Central memory CD4-positive, alpha-beta T cell (primary cell): ENCODE data around the gene USP35.
A peak's percentile ranks its signal among the peaks of the same experiment; 100 is the strongest.

Experiments
- DNase-seq: peaks from one replicate; pipeline ENCODE4 v3.0.0; 2022

Gene USP35

DNA sequence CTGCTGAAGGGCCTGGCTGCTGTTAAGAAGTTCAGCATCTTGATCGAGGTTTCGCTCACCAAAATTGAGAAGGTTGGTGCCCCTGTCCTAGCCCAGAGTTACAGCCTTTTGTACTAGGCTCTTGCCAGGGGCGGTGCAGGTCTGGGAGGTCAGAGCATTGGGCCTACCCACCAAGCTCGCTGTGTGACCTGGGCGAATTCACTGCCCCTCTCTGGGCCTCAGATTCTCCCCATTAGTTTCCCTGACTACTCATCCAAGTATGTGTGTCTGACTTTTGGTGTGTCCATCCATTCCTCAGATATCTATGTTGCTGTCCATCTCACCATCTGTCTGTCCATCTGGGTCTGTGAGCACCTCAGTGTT lies 10.9 kb downstream of the USP35 start:
- DNase-seq = no peak

DNA sequence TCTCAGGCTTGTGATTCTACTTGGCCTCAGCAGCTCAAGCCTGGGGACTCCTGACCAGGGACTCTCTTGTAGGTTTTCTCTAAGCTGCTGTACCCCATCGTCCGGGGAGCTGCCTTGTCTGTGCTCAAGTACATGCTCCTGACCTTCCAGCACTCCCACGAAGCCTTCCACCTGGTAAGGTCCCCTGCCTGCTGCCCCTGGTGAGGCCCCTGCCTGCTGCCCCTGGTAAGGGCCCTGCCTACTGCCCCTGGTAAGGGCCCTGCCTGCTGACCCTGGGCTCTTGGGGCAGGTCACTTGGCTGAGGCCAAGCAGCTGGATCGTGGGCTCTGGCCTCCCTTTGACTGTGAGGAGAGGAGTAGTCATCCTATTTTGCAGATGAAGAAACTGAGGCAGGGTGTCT lies 11.3 kb downstream of the USP35 start:
- no peak for DNase-seq

DNA sequence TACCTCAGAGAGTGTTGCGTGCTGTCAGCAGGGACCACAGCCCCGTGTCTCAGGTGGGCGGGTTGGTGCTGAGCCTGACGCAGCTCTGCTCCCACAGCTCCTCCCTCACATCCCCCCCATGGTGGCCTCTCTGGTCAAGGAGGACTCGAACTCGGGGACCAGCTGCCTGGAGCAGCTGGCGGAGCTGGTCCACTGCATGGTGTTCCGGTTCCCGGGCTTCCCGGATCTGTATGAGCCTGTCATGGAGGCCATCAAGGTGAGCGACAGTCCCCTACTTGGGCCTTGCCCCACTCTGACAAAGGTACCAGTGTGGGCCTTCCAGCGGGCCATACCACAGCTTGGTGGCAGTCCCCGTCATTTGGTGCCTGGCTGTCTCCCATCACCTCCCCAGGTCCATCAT lies 11.8 kb downstream of the USP35 start:
- DNase-seq = no peak

DNA sequence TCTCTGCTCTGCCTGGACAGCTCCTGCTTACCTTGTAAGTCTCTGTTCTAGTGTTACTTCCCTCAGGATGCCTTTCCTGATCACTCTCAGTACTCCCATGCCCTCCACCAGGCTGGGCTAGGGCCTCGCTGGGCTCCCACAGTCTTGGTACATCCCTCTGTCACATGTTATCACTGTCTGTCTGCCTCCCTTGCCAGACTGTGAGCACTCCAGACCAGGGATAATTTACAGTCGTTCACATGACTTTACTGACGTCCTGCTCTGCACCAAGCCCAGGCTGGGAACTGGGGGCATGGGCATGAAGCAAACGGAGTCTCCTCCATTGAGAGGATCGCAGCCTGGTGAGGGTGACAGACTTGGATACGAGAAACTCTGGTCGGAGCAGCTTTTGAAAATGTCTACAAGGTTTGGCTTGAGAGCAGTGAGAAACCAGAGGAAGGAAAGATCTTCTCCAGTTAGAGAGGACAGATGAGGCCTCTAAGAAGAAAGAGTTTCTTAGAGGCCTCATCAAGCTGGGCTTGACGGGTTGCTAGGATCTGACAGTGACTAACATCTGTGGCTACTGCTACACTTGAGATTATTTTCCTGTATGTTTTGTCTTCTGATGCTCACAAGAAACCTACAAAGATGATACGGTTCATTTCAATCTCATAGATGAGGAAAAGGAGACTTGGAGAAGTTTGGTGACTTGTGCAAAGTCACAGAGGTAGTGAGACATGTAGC lies 12.5 kb downstream of the USP35 start:
- DNase-seq = no peak

DNA sequence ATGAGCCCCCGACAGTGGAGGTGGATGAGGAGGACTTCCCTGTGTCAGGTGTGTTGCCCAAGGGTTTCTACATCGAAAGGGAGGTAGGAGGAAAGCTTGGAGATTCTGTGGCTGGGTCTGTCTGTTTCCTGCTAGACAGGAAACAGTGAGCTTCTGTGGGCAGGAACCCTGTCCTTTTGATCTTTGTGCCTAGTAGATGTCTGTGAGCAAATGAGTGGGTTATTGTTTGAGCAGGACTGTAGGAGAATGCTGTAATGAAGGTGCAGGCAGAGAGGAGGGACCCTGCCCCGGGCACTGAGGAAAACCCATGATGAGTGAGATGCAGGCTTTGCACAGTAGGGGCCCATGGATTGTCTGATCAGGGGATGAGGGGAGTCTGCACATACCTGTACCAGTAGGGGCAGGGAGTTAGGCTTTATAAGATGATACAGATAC lies 14.0 kb downstream of the USP35 start:
- peak; percentile 87 for DNase-seq

DNA sequence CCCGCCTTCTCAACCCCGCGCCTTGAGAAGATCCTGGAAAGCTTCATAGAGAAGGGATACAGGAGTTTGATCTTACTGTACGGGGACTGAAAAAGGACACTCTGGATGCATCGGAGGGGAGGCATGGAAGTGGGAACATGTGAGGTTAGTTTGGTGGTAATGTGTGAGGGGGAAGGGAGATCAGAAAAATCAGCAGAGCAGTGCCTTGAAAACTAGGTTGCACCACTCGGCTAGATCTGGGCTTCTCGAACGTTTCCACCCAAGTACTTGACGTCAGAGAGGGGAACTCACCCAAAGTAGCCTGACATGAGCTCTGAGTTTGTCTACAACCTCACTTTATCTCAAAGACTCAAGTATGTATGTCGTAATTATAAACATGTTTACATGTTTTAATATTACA lies 14.5 kb downstream of the USP35 start:
- DNase-seq = peak; percentile 86

DNA sequence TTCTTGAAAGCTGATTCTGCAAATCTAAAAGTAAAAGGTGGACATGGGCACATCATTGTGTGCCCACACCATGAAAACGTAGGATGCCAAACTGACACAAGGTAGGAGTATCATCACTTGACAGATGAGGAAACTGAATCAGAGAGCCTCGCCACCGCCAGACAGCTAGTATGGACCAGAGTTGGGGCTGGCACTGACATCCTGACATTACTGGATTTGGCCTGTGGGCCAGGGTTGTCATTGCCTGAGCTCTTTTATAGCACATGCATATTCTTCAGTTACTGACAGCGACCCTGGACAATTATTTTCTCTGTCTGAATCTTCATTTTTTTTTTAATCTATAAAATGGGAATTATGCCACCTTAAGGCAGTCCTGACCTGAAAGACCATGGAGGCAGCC lies 16.5 kb downstream of the USP35 start:
- no peak for DNase-seq

DNA sequence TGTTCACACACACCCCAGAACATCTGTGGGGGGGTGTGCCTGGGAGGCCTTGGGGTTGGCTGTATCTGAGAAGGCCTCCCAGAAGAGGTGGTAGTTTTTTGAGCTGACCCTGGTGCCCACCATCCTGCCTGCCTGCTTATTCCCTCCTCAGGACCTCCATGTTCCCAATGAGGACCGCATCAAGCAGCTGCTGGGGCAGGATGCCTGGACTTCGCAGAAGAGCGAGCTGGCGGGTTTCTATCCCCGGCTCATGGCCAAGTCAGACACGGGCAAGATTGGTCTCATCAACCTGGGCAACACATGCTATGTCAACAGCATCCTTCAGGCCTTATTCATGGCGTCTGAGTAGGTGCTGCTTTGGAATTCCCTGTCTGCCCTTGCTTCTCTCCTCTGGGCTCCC lies 17.0 kb downstream of the USP35 start:
- DNase-seq = no peak

DNA sequence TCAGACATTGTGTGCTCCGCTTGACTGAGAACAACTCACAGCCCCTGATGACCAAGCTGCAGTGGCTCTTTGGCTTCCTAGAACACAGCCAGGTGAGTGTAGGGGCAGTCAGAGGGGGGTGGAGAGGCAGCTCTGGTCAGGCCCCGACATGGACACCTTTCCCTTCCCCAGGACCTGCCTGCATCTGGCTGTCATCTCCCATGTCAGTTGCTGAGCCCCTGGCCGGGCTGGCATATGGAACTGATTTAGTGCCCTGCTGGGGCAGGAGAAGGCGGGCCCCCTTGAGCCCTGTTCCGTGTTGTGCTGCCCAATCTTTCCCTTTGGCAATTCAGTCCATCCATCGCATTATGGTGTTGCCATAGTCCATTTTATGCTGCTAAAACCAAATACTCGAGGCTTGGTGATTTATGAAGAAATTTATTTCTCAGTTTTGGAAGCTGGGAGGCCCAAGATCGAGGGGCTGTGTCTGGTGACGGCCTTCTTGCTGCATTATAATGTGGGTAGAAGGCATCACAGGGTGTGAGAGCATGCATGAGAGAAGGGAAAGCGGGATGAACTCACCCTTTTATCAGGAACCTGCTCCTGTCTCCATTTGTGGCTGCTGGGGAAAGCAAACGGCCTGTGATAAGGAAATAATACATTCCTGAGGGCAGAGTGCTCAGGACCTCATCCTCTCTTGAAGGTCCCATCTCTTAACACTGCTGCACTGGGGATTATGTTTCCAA lies 19.0 kb downstream of the USP35 start:
- DNase-seq = no peak

DNA sequence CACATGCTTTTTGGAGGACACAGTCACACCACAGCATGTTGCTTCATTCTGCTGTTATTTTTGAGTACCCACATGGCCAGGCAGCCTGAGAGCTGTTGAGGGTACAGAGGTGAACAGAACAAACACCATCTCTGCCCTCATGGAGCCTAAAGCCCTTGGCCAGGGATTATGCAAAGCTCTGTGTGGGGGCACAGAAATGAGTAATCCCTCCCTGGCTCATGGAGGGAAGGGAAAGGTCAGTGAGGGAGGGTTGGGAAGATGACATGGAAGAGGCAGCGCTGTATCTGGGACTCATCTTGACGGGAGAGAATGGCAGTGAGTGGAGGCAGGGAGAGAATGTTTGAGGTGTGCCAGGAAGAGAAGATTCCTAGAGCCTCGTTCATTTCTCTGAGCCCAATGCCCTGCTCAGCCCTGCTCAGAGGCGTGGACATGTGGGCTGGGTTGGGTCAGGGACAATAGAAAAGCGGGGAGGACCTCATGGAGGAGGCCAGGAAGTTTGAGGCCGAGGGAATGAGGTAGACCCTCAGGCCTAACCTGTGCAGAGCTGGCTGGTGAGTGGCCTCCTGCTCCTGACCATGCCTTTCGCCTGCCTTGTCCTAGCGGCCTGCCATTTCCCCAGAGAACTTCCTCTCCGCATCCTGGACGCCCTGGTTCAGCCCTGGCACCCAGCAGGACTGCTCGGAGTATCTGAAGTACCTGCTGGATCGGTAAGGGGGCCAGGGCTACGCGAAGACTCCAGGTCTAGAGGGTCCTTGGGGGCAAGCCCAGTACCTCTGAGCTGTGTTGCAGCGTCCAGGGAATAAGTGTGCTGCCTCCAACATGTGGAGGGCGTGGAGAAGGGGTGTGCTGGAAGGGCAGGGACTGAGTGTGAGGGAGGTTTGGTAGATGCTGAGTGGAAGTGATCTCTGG lies 19.8 kb downstream of the USP35 start:
- DNase-seq = no peak

DNA sequence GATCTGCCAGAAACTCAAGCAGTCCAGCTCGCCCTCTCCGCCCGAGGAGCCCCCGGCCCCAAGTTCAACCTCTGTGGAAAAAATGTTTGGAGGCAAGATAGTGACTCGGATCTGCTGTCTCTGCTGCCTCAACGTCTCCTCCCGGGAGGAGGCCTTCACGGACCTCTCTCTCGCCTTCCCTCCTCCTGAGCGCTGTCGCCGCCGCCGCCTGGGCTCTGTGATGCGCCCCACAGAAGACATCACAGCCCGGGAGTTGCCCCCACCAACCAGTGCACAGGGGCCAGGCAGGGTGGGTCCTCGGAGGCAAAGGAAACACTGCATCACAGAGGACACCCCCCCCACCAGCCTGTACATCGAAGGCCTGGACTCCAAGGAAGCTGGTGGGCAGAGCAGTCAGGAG lies 20.8 kb downstream of the USP35 start:
- no peak for DNase-seq

DNA sequence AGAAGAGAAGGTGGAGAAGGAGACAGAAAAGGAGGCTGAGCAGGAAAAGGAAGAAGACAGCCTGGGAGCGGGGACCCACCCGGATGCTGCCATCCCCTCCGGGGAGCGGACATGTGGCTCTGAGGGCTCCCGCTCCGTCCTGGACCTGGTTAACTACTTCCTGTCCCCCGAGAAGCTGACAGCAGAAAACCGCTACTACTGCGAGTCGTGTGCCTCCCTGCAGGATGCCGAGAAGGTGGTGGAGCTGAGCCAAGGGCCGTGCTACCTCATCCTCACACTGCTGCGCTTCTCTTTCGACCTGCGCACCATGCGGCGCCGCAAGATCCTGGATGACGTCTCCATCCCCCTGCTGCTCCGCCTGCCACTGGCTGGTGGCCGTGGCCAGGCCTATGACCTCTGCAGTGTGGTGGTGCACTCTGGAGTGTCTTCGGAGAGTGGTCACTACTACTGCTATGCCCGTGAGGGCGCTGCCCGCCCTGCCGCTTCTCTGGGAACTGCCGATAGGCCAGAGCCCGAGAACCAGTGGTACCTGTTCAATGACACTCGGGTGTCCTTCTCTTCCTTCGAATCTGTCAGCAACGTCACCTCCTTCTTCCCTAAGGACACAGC lies 21.4 kb downstream of the USP35 start:
- DNase-seq = no peak

DNA sequence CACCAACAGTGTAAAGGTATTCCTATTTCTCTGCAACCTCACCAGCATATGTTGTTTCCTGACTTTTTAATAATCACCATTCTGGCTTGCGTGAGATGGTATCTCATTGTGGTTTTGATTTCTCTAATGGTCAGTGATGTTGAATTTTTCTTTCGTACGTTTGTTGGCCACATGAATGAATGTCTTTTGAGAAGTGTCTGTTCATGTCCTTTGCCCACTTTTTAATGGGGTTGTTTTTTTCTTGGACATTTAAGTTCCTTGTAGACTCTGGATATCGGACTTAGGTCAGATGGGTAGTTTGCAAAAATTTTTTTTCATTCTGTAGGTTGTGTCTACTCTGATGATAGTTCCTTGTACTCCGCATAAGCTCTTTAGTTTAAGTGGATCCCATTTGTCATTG lies 22.8 kb downstream of the USP35 start:
- DNase-seq = no peak

DNA sequence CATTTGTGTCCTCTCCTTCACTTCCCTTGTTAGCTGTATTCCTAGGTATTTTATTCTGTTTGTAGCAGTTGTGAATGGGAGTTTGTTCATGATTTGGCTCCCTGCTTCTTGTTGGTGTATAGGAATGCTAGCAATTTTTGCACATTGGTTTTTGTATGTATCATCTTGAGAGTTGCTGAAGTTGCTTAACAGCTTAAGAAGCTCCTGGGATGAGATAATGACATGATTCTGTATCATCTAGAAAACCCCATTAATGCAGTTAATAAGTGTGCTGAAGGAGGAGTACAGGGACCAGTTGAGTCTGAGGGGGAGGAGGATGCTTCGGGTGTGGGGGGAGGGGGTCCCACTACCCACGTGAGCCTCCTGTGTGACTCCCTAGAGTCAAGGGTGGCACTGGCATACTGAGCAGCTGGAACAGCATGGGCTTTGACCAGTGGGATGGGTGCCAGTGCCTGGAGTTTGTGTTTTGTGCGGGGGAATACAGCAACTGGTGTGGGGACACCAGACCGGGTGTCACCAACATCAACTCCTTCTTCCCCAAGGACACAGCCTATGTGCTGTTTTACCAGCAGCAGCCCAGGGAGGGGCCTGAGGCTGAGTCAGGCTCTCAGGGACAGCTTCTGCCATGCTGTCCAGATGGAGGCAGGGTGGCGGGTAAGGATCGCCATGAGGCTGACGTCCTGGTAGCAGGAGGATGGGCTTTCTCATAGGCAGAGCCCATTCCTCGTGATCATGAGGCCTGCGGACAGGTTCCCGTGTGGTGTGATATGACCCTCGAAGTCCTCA lies 24.1 kb downstream of the USP35 start:
- no peak for DNase-seq

DNA sequence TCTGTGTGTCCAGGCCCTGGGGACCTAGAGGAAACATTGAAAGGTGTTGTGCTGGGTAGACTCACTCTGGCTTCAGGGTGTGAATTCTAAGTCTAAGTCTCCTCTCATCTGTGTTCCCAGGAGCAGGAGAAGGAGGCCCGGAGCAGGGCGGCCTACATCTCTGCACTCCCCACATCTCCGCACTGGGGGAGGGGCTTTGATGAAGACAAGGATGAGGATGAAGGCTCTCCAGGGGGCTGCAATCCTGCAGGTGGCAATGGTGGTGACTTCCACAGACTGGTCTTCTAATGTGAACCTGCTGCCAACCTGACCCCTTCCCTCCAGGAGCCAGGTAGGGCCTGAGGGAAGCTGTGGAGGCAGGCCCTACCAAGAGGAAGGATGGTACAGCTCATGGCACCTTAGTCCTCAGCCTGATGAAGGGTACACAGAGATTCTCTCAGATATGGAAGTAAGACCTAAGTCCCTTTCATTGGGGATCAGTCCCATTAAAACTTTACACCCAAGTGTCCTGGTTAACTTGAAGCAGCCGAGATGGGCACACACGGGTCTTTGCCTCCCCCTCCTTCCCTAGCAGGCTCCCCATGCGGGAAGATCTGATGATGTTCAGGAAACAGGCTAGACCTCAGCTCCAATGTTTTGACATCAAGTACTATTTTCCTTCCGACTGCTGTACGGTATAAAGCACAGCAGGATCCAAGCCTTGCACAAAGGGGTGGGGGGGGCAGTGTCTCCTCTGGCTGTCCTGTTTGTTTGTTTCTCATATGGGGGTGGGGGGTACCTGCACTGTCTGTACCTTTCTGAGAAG lies 25.0 kb downstream of the USP35 start:
- DNase-seq = no peak

DNA sequence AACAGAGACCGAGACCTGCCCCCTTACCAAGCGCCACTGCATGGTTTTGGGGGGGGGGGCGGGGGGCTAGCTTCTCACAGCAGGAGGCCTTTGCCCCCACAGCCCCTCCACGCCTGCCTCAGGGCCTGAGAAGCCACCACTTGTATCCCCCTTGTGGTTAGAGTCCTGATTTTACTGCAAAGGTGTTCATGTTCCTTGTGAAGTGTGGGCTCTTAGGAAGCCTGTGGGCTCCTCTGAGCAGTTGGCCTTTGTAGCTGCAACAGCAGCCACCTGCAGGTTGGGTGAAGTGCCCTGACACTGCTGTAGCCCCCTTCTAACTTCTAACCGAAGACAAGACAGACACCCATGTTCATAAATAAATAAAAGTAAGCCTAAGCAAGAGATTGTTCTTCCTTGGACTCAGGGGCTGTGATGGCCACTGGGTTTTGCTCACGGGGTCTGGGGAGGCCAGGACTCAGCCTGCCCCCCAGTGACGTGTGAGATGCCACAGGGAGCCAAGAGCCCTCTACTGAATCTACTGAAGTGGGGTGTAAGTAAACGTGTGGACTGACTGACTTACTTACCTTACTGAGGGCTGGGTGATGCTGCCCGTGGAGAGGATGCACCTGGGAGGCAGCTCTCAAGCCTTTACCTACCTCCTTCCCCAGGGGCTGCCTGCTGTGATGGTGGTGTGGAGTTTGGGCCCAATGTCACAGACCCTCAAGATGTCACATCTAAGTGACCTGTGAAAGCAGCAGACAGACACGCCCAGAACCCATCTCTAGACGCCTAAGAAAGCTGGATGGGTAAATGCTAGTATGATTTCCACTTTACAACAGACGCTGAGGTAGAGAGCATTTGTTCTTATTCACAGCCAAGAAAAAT lies 25.8 kb downstream of the USP35 start:
- no peak for DNase-seq

DNA sequence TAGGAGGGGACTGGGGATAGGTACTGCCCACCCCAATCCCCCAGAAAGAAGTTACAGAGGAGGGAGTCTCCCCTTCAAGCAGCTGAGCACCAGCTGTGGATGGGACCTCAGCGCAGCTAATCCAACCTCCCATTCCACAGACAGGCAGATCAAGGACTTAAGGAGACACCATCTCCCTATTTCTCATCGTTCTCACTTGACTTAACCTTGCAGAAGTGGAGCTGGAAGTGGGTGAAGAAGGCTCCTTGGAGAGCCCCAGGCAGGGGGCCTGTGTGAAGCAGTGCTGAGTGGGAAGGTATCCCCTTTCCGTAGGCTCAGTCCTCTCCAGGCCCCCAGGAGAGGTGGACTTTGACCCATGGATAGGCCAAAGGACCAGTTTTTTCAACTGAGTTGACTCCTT lies 27.3 kb downstream of the USP35 start:
- no peak for DNase-seq

DNA sequence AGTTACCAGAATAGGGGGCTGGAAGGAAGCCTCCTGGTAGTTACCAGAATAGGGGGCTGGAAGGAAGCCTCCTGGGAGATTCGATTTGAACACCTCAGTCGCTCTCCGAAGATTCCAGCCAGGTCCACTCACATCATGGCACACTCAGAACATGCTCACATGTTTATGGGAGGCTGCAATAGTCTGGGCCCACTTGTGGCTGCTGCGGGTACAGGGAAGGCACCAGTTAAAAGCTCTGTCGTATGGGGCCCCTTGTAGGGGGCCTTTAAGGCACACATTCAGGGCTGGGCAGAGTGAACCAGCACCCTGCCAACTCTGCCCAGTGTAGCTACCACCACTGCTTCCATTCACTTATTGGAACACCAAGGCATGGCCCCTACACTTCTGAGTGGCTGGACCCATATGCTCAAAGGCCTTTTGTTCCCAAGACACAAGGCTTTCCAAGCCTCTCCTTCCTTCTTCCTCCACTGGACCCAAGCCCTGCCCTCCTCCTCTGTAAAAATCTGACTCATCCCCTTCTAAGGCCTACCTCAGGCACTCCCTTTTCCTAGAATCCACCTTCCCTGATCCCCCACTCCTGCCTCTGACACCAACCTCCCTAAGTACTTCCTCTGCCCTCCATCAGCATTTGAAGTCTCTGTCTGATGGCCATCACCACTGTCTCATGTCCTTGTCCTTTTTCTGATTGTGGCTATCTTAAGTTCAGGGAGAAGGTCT lies 28.0 kb downstream of the USP35 start:
- no peak for DNase-seq

DNA sequence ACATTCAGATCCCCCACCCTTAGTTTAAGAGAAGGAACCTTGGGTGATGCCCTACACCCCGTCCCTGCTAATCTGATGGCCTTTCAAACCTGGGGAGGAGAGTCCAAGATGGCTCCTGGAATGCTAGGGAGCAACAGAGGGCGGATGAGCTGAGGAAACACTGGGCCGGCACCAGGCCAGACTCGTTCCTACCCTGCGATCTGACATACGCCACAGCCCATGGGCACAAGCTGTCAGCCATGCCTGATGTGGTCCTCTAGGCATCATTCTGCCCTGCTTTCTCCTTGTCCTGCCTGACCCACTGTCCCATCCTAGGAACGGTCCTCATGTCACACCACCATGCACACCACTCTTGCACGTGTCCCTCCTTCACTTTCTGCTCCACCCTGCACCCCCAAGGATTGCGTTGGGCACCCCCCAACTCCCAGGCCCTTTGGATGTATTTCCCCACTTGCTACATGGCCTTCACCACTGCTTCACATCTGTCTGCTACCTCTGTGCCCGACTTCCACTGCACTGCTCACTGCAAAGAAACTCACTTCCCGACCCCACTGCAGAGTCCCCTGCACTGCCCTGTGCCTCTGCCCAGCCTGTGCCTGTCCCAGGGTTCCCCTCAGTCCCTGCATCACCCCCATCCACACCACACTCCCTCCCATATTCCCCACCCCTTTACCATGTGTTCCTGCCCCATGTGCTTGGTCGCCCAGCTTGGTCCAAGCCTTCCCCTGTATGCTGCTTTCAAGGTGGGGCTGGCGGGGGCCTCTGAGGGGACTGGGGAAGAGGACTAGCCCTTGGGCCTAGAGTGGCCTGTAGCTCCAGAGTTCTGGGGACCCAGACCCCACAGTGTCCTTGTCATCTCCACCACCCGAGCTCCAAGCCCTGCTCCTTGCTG lies 29.2 kb downstream of the USP35 start:
- no peak for DNase-seq
